Neural progenitor cell (in vitro differentiated cells): ENCODE results near the gene OTUD4. TPM values are rescaled to one million over a fixed set of nuclear protein-coding genes. Genes with fewer than 3 reads are reported as not detected.

Source experiments
- DNase-seq: peaks from one replicate; pipeline ENCODE4 v3.0.0-alpha.2; 2016; ENCODE audit warnings: low spot score
- H2AFZ ChIP-seq: fragments of 200-600 bp; sonication (generic); replicated peaks from 2 replicates; pipeline ENCODE4 v1.6.1; 2016; ENCODE audit warnings: antibody characterized with exemption
- H3F3A ChIP-seq: fragments of 200-600 bp; sonication (generic); 2 replicates; pipeline ENCODE4 v1.6.1; 2016; ENCODE audit warnings: antibody characterized with exemption, low read depth
- H3K27ac ChIP-seq: fragments of 200-600 bp; sonication (generic); 2 replicates; pipeline ENCODE4 v1.5.1; 2016; ENCODE audit warnings: mild to moderate bottlenecking
- H3K27me3 ChIP-seq: fragments of 200-600 bp; sonication (generic); 2 replicates; pipeline ENCODE4 v1.6.1; 2016; ENCODE audit warnings: mild to moderate bottlenecking, moderate library complexity
- H3K36me3 ChIP-seq: fragments of 200-600 bp; sonication (generic); 2 replicates; pipeline ENCODE4 v1.5.1; 2016
- H3K4me1 ChIP-seq: fragments of 200-600 bp; sonication (generic); 2 replicates; pipeline ENCODE4 v1.6.1; 2016; ENCODE audit warnings: mixed run types
- H3K4me2 ChIP-seq: fragments of 200-600 bp; sonication (generic); 2 replicates; pipeline ENCODE4 v1.6.1; 2016
- H3K4me3 ChIP-seq: fragments of 200-600 bp; sonication (generic); 2 replicates; pipeline ENCODE4 v1.5.1; 2016
- H3K79me2 ChIP-seq: fragments of 200-600 bp; sonication (generic); 2 replicates; pipeline ENCODE4 v1.6.1; 2016; ENCODE audit warnings: low read depth
- H3K9ac ChIP-seq: fragments of 200-600 bp; sonication (generic); 2 replicates; pipeline ENCODE4 v1.6.1; 2016
- H3K9me3 ChIP-seq: fragments of 200-600 bp; sonication (generic); 2 replicates; pipeline ENCODE4 v1.5.1; 2016; ENCODE audit warnings: low read depth
- H4K20me1 ChIP-seq: fragments of 200-600 bp; sonication (generic); 2 replicates; pipeline ENCODE4 v1.6.1; 2016; ENCODE audit warnings: low read depth
- H3K27ac Mint-ChIP-seq: 3 replicates; pipeline ENCODE4 v1.8.0; 2021; ENCODE audit warnings: mixed read lengths
- H3K27me3 Mint-ChIP-seq: 2 replicates; pipeline ENCODE4 v1.8.0; 2022; ENCODE audit warnings: low read depth, mild to moderate bottlenecking, inconsistent platforms, moderate library complexity, mixed read lengths; ENCODE audit not compliant: insufficient read depth
- H3K36me3 Mint-ChIP-seq: 3 replicates; pipeline ENCODE4 v1.8.0; 2021; ENCODE audit warnings: mixed read lengths
- H3K4me1 Mint-ChIP-seq: 3 replicates; pipeline ENCODE4 v1.8.0; 2021; ENCODE audit warnings: mixed read lengths
- H3K4me3 Mint-ChIP-seq: 3 replicates; pipeline ENCODE4 v1.8.0; 2021; ENCODE audit warnings: mild to moderate bottlenecking, moderate library complexity, mixed read lengths
- H3K9me3 Mint-ChIP-seq: 3 replicates; pipeline ENCODE4 v1.8.0; 2020; ENCODE audit warnings: mixed read lengths
- CTCF ChIP-seq: fragments of 200-600 bp; sonication (generic); IDR thresholded peaks from 2 replicates; pipeline ENCODE4 v1.5.1; 2017; ENCODE audit warnings: antibody characterized with exemption, mild to moderate bottlenecking
- EZH2 ChIP-seq: fragments of 200-600 bp; sonication (generic); IDR thresholded peaks from 2 replicates; pipeline ENCODE4 v1.6.1; 2017; ENCODE audit warnings: antibody characterized with exemption, mild to moderate bottlenecking, moderate library complexity
- EZH2phosphoT487 ChIP-seq: fragments of 200-600 bp; sonication (generic); IDR thresholded peaks from 2 replicates; pipeline ENCODE4 v1.6.1; 2017; ENCODE audit warnings: antibody characterized with exemption
- total RNA-seq: library from RNA; depleted of rRNA; stranded (reverse); fragments of >200 nt; gene quantifications from 2 replicates; pipeline ENCODE4 v1.2.3, GENCODE V29; 2015; ENCODE audit warnings: low replicate concordance

OTUD4 gene
- total RNA-seq, 1 donor from 2014 or later = 34.3 TPM

GRCh38 chr4:145098675-145099037 is 81.7 kb downstream of the OTUD4 start:
- peaks cover 20% of the 10 kb centered on the region for H3K36me3 Mint-ChIP-seq

GRCh38 chr4:145097821-145098674 is 82.3 kb downstream of the OTUD4 start, which contains the start of the genes ABCE1 and ANAPC10:
Gene ABCE1 (plus strand): TSS chr4:145098311. CDS start chr4:145104413, 6,102 bp downstream.
Gene ANAPC10 (minus strand): TSS chr4:145098196. CDS start chr4:145096099, 2,097 bp downstream.
- Histone ChIP-seq H3F3A (peaks cover 8% of the 10 kb centered on the region), H3K4me2 (peak within 1 kb of the TSS; percentile 96), H3K79me2 (peaks cover 98% of the 10 kb centered on the region), H3K36me3 (peaks cover 26% of the 10 kb centered on the region), H4K20me1 (no peaks in the 10 kb centered on the region), H3K4me3 (peak within 1 kb of the TSS; percentile 79), H3K27me3 (no peaks in the 10 kb centered on the region), H3K4me1 (peaks cover 17% of the 10 kb centered on the region), H3K9me3 (no peaks in the 10 kb centered on the region), H3K27ac (peak within 1 kb of the TSS; percentile 94), H2AFZ (peak within 1 kb of the TSS; percentile 87), H3K9ac (peak within 1 kb of the TSS; percentile 80)
- H3K27ac Mint-ChIP-seq = peak within 1 kb of the TSS; percentile 99
- peaks cover 13% of the 10 kb centered on the region for H3K9me3 Mint-ChIP-seq
- peak; percentile 100 for DNase-seq
- H3K36me3 Mint-ChIP-seq = peaks cover 26% of the 10 kb centered on the region
- peak within 1 kb of the TSS; percentile 99 for H3K4me3 Mint-ChIP-seq
- no peaks in the 10 kb centered on the region for H3K27me3 Mint-ChIP-seq
- H3K4me1 Mint-ChIP-seq = peaks cover 18% of the 10 kb centered on the region
- TF ChIP-seq EZH2 (no peak), CTCF (no peak), EZH2phosphoT487 (no peak)

More at GRCh38 chr4:145098675-145099037, 81.7 kb downstream of the OTUD4 start:
- peaks cover 18% of the 10 kb centered on the region for H3K4me1 Mint-ChIP-seq
- H3K27ac ChIP-seq = peak overlapping the region; percentile 76
- peak overlapping the region; percentile 79 for H3K4me3 ChIP-seq
- peak overlapping the region; percentile 96 for H3K4me2 ChIP-seq
- no peaks in the 10 kb centered on the region for H4K20me1 ChIP-seq
- TF ChIP-seq EZH2 (no peak), EZH2phosphoT487 (no peak), CTCF (no peak)
- H3K4me1 ChIP-seq = peaks cover 17% of the 10 kb centered on the region
- H3K27me3 Mint-ChIP-seq = no peaks in the 10 kb centered on the region
- no peaks in the 10 kb centered on the region for H3K27me3 ChIP-seq
- H3K36me3 ChIP-seq = peaks cover 21% of the 10 kb centered on the region
- peak overlapping the region; percentile 99 for H3K4me3 Mint-ChIP-seq
- H3F3A ChIP-seq = peaks cover 8% of the 10 kb centered on the region
- H3K9ac ChIP-seq = peak overlapping the region; percentile 80
- H2AFZ ChIP-seq = peak overlapping the region; percentile 87
- no peak for DNase-seq
- no peaks in the 10 kb centered on the region for H3K9me3 ChIP-seq
- H3K79me2 ChIP-seq = peaks cover 98% of the 10 kb centered on the region
- peak overlapping the region; percentile 30 for H3K27ac Mint-ChIP-seq
- H3K9me3 Mint-ChIP-seq = peaks cover 7% of the 10 kb centered on the region

GRCh38 chr4:145097331-145097820 is 83.0 kb downstream of the OTUD4 start:
- peak overlapping the region; percentile 99 for H3K4me3 Mint-ChIP-seq
- H3K36me3 Mint-ChIP-seq = peaks cover 32% of the 10 kb centered on the region
- peak overlapping the region; percentile 80 for H3K9ac ChIP-seq
- H3K4me1 ChIP-seq = peaks cover 17% of the 10 kb centered on the region
- peak overlapping the region; percentile 96 for H3K4me2 ChIP-seq
- peak overlapping the region; percentile 87 for H2AFZ ChIP-seq
- peak overlapping the region; percentile 79 for H3K4me3 ChIP-seq
- peaks cover 8% of the 10 kb centered on the region for H3F3A ChIP-seq
- no peaks in the 10 kb centered on the region for H4K20me1 ChIP-seq
- peak overlapping the region; percentile 99 for H3K27ac Mint-ChIP-seq
- H3K36me3 ChIP-seq = peaks cover 26% of the 10 kb centered on the region
- no peaks in the 10 kb centered on the region for H3K27me3 ChIP-seq
- peak overlapping the region; percentile 94 for H3K27ac ChIP-seq
- TF ChIP-seq CTCF (peak; percentile 32), EZH2 (no peak), EZH2phosphoT487 (no peak)
- DNase-seq = peak; percentile 4
- peaks cover 98% of the 10 kb centered on the region for H3K79me2 ChIP-seq
- H3K27me3 Mint-ChIP-seq = no peaks in the 10 kb centered on the region
- peaks cover 13% of the 10 kb centered on the region for H3K9me3 Mint-ChIP-seq
- H3K4me1 Mint-ChIP-seq = peaks cover 18% of the 10 kb centered on the region
- no peaks in the 10 kb centered on the region for H3K9me3 ChIP-seq
